CD4-positive, alpha-beta T cell treated with Interleukin-1 beta for 1 hour (primary cell): ENCODE results near the gene TTBK2.

ENCODE experiments used
- DNase-seq, 2 donors: peaks; one replicate each; pipeline ENCODE4 v3.0.0-alpha.2; 2020 to 2022

Gene TTBK2

GRCh38 chr15:42724276-42724675 lies 196.3 kb downstream of the TTBK2 start:
- no peak for DNase-seq

- DNase-seq, result no peak
Measured at GRCh38 chr15:42723068-42723467, 197.5 kb downstream of the TTBK2 start.

- DNase-seq, result no peak
Measured at GRCh38 chr15:42721916-42722315, 198.7 kb downstream of the TTBK2 start.

GRCh38 chr15:42721016-42721415 lies 199.6 kb downstream of the TTBK2 start:
- no peak for DNase-seq

GRCh38 chr15:42720071-42720470 lies 200.5 kb downstream of the TTBK2 start:
- DNase-seq, result no peak

- DNase-seq, result no peak
Measured at GRCh38 chr15:42719043-42719442, 201.5 kb downstream of the TTBK2 start.

- no peak for DNase-seq
Measured at GRCh38 chr15:42716626-42717025, 204.0 kb downstream of the TTBK2 start.

GRCh38 chr15:42716125-42716524 lies 204.5 kb downstream of the TTBK2 start:
- no peak for DNase-seq

- DNase-seq, result no peak
Measured at GRCh38 chr15:42712584-42712983, 208.0 kb downstream of the TTBK2 start.

GRCh38 chr15:42711746-42712145 lies 208.8 kb downstream of the TTBK2 start:
- no peak for DNase-seq

GRCh38 chr15:42710662-42711061 lies 209.9 kb downstream of the TTBK2 start:
- no peak for DNase-seq

- DNase-seq, result no peak
Measured at GRCh38 chr15:42707873-42708544, 212.6 kb downstream of the TTBK2 start.

GRCh38 chr15:42707068-42707467 lies 213.5 kb downstream of the TTBK2 start:
- DNase-seq, result no peak

- no peak for DNase-seq
Measured at GRCh38 chr15:42705336-42705735, 215.2 kb downstream of the TTBK2 start.

GRCh38 chr15:42704492-42704926 lies 216.1 kb downstream of the TTBK2 start:
- peak; percentile 59 to 72 for DNase-seq

- DNase-seq, result no peak
Measured at GRCh38 chr15:42696626-42697025, 224.0 kb downstream of the TTBK2 start.

GRCh38 chr15:42695527-42696071 lies 225.0 kb downstream of the TTBK2 start:
- no peak for DNase-seq

GRCh38 chr15:42694398-42694797 lies 226.2 kb downstream of the TTBK2 start:
- DNase-seq, result no peak

GRCh38 chr15:42693942-42694341 lies 226.6 kb downstream of the TTBK2 start:
- DNase-seq, result no peak

GRCh38 chr15:42693496-42693895 lies 227.1 kb downstream of the TTBK2 start:
- DNase-seq, result no peak

GRCh38 chr15:42692997-42693396 lies 227.6 kb downstream of the TTBK2 start:
- no peak for DNase-seq

GRCh38 chr15:42692536-42692935 lies 228.0 kb downstream of the TTBK2 start:
- DNase-seq, result no peak

GRCh38 chr15:42691770-42692169 lies 228.8 kb downstream of the TTBK2 start:
- no peak for DNase-seq

GRCh38 chr15:42691308-42691707 lies 229.3 kb downstream of the TTBK2 start:
- no peak for DNase-seq
